HepG2 (cell line): Measurements from ENCODE around the gene STK36. TPM values are rescaled to one million over a fixed set of nuclear protein-coding genes. Genes with fewer than 3 reads are reported as not detected.

ENCODE experiments used
- ATAD3A ChIP-seq: sonication (generic); formaldehyde crosslinking; IDR thresholded peaks from 2 replicates; pipeline ENCODE4 v1.4.0; 2020; ENCODE audit warnings: missing genetic modification reagents
- HMG20A ChIP-seq: IDR thresholded peaks from 2 replicates; pipeline ENCODE4 v1.6.1; 2016; ENCODE audit warnings: borderline replicate concordance
- HNF4A ChIP-seq: sonication (generic); formaldehyde crosslinking; IDR thresholded peaks from 2 replicates; pipeline ENCODE4 v1.4.0; 2020; ENCODE audit warnings: missing genetic modification reagents
- HOXA3 ChIP-seq: sonication (generic); formaldehyde crosslinking; IDR thresholded peaks from 2 replicates; pipeline ENCODE4 v1.5.0; 2020; ENCODE audit warnings: missing genetic modification reagents
- JUN ChIP-seq: sonication (generic); formaldehyde crosslinking; IDR thresholded peaks from 2 replicates; pipeline ENCODE4 v1.4.0; 2020; ENCODE audit warnings: mild to moderate bottlenecking, missing genetic modification reagents
- POLR2A ChIP-seq, 2 experiments: IDR thresholded peaks; 2 replicates each; pipeline ENCODE4 v1.6.1; 2011; ENCODE audit warnings: low read depth in 2 of 2, low read length in 2 of 2, mild to moderate bottlenecking in 1 of 2, moderate library complexity in 1 of 2; ENCODE audit not compliant: insufficient read depth in 1 of 2
- SMARCE1 ChIP-seq: fragments of 450-650 bp; IDR thresholded peaks from 2 replicates; pipeline ENCODE4 v1.6.1; 2017; ENCODE audit warnings: borderline replicate concordance
- TBL1XR1 ChIP-seq: fragments of 150-350 bp; IDR thresholded peaks from 2 replicates; pipeline ENCODE4 v1.6.1; 2014; ENCODE audit warnings: borderline replicate concordance, low read length; ENCODE audit not compliant: partially characterized antibody
- XBP1 ChIP-seq: sonication (generic); formaldehyde crosslinking; IDR thresholded peaks from 2 replicates; pipeline ENCODE4 v1.5.0; 2020; ENCODE audit warnings: missing genetic modification reagents
- ZBTB21 ChIP-seq: sonication (generic); formaldehyde crosslinking; IDR thresholded peaks from 2 replicates; pipeline ENCODE4 v1.4.0; 2020; ENCODE audit warnings: missing genetic modification reagents
- ZBTB7A ChIP-seq: sonication (generic); formaldehyde crosslinking; IDR thresholded peaks from 2 replicates; pipeline ENCODE4 v1.8.0; 2022; ENCODE audit warnings: mild to moderate bottlenecking, missing genetic modification reagents
- ZNF30 ChIP-seq: sonication (generic); formaldehyde crosslinking; IDR thresholded peaks from 2 replicates; pipeline ENCODE4 v1.5.0; 2020; ENCODE audit warnings: mild to moderate bottlenecking, missing genetic modification reagents
- ZNF350 ChIP-seq: sonication (generic); formaldehyde crosslinking; IDR thresholded peaks from 2 replicates; pipeline ENCODE4 v1.4.0; 2020; ENCODE audit warnings: mild to moderate bottlenecking, low read depth, missing genetic modification reagents, borderline replicate concordance
- ZNF569 ChIP-seq: sonication (generic); formaldehyde crosslinking; IDR thresholded peaks from 2 replicates; pipeline ENCODE4 v1.5.0; 2020; ENCODE audit warnings: mild to moderate bottlenecking, missing genetic modification reagents, moderate library complexity, borderline replicate concordance
- ZNF660 ChIP-seq: sonication (generic); formaldehyde crosslinking; IDR thresholded peaks from 2 replicates; pipeline ENCODE4 v1.5.1; 2020; ENCODE audit warnings: mild to moderate bottlenecking, low read depth, missing genetic modification reagents, borderline replicate concordance
- ZNF724P ChIP-seq: sonication (generic); formaldehyde crosslinking; IDR thresholded peaks from 2 replicates; pipeline ENCODE4 v1.8.0; 2022; ENCODE audit warnings: missing genetic modification reagents, borderline replicate concordance
- ZNF773 ChIP-seq: sonication (generic); formaldehyde crosslinking; IDR thresholded peaks from 2 replicates; pipeline ENCODE4 v1.4.0; 2020; ENCODE audit warnings: missing genetic modification reagents, borderline replicate concordance
- ZNF776 ChIP-seq: sonication (generic); formaldehyde crosslinking; IDR thresholded peaks from 2 replicates; pipeline ENCODE4 v1.4.0; 2020; ENCODE audit warnings: mild to moderate bottlenecking, missing genetic modification reagents
- polyA plus RNA-seq, 8 experiments: library from polyadenylated mRNA; depleted of rRNA in 3 of 8; stranded (reverse) in 7 of 8; unstranded in 1 of 8; fragments of >200 nt; fragmentation: Illumina TruSeq in 4 of 8; extraction: Trizol in 4 of 8; gene quantifications; 2 replicates each; pipeline versions ENCODE4 v1.2.1 to v1.2.3, GENCODE V29; 2011 to 2016; ENCODE audit warnings: low read depth in 4 of 8, missing spikeins in 1 of 8, mixed read lengths in 1 of 8; ENCODE audit not compliant: insufficient read depth in 1 of 8
- total RNA-seq, 5 experiments: library from RNA; depleted of rRNA; stranded (reverse); fragments of >200 nt; fragmentation: Illumina TruSeq; extraction: Trizol; gene quantifications; 2 replicates each; pipeline ENCODE4 v1.2.3, GENCODE V29; 2016; ENCODE audit warnings: low read depth in 1 of 5
- TF ChIP-seq, protein P1 (sequence below): sonication (generic); formaldehyde crosslinking; IDR thresholded peaks from 2 replicates; pipeline ENCODE4 v1.8.1; 2023; ENCODE audit warnings: mild to moderate bottlenecking, missing genetic modification reagents
- TF ChIP-seq, protein P2 (sequence below): sonication (generic); formaldehyde crosslinking; IDR thresholded peaks from 2 replicates; pipeline ENCODE4 v1.4.0; 2020; ENCODE audit warnings: missing genetic modification reagents
- TF ChIP-seq, protein P3 (sequence below): sonication (generic); formaldehyde crosslinking; IDR thresholded peaks from 2 replicates; pipeline ENCODE4 v1.5.1; 2020; ENCODE audit warnings: missing genetic modification reagents, mild to moderate bottlenecking, borderline replicate concordance

STK36 gene
- total and polyA plus RNA-seq, 2 of the 13 experiments (the other 11 are each of a cell fraction or from before 2014, with no cell fraction given): 45.9 to 83.5 TPM

DNA sequence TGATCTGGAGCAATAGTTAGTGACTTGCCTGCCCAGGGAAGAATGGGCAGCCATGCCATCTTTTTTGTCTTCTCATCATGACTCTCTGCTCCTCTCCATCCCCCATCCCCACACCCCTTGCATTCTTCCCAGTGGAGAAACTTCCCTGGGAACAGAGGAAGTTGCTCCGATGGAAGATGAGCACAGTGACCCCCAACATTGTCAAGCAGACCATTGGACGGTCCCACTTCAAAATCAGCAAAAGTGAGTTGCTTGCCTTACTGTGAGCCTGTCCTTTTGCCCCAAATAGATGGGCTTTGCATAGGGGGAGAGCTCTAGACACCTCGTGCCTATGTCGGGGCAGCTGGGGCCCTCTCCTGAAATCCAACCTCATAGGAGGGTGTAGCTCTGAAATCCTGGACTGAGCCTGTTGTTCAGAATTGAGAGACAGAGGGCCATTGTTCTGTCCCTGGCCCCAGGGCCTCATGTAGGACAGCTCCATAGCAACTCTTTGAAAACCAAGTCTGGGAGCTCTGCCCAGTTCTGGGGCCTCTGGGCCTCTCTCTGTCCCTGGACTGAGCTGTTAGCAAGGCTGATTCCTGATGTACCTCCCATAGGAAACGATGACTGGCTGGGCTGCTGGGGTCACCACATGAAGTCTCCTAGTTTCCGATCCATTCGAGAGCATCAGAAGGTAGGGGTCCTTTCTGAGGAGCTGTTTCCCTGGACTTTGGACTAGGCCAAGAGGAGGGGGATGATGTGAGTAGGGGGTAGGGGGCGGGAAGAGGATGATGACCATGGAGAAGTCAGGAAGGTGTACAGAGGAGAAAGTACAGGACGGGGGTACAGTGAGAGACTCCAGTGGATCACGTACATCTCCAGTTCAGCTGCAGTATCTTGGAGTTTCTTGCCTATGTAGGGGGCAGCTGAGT lies 73.9 kb downstream of the STK36 start (continued):
- TF ChIP-seq ZNF569 (CRISPR knock-in tag) (no peak), TBL1XR1 (peak; percentile 26), SMARCE1 (no peak), ZNF350 (CRISPR knock-in tag) (peak; percentile 69; the same call in 1 of the 2 replicates), ZNF776 (CRISPR knock-in tag) (no peak), ZNF660 (CRISPR knock-in tag) (no peak), HNF4A (CRISPR knock-in tag) (peak; percentile 68), XBP1 (CRISPR knock-in tag) (no peak), ZNF773 (CRISPR knock-in tag) (no peak), ZBTB7A (peak; percentile 17; the same call in 1 of the 2 replicates), ZNF30 (CRISPR knock-in tag) (no peak), HOXA3 (CRISPR knock-in tag) (peak; percentile 37; the same call in 1 of the 2 replicates), HMG20A (CRISPR knock-in tag) (no peak; the same call in 1 of the 2 replicates), ATAD3A (CRISPR knock-in tag) (no peak), ZNF724P (CRISPR knock-in tag) (no peak), POLR2A (IDR thresholded peaks at IDR 0.05; ENCODE audit: insufficient read depth in 1 of 2, low read depth in 2 of 2, low read length in 2 of 2) (peak in 1 of 2 experiments; percentile 47; a peak in 2 of 4 replicates), JUN (CRISPR knock-in tag) (peak; percentile 25; the same call in 1 of the 2 replicates), ZBTB21 (CRISPR knock-in tag) (no peak)
- TF ChIP-seq, protein P1, sequence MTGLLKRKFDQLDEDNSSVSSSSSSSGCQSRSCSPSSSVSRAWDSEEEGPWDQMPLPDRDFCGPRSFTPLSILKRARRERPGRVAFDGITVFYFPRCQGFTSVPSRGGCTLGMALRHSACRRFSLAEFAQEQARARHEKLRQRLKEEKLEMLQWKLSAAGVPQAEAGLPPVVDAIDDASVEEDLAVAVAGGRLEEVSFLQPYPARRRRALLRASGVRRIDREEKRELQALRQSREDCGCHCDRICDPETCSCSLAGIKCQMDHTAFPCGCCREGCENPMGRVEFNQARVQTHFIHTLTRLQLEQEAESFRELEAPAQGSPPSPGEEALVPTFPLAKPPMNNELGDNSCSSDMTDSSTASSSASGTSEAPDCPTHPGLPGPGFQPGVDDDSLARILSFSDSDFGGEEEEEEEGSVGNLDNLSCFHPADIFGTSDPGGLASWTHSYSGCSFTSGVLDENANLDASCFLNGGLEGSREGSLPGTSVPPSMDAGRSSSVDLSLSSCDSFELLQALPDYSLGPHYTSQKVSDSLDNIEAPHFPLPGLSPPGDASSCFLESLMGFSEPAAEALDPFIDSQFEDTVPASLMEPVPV: no peak
- TF ChIP-seq, protein P2, sequence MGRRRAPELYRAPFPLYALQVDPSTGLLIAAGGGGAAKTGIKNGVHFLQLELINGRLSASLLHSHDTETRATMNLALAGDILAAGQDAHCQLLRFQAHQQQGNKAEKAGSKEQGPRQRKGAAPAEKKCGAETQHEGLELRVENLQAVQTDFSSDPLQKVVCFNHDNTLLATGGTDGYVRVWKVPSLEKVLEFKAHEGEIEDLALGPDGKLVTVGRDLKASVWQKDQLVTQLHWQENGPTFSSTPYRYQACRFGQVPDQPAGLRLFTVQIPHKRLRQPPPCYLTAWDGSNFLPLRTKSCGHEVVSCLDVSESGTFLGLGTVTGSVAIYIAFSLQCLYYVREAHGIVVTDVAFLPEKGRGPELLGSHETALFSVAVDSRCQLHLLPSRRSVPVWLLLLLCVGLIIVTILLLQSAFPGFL: no peak; the same call in 1 of the 2 replicates
- TF ChIP-seq, protein P3, sequence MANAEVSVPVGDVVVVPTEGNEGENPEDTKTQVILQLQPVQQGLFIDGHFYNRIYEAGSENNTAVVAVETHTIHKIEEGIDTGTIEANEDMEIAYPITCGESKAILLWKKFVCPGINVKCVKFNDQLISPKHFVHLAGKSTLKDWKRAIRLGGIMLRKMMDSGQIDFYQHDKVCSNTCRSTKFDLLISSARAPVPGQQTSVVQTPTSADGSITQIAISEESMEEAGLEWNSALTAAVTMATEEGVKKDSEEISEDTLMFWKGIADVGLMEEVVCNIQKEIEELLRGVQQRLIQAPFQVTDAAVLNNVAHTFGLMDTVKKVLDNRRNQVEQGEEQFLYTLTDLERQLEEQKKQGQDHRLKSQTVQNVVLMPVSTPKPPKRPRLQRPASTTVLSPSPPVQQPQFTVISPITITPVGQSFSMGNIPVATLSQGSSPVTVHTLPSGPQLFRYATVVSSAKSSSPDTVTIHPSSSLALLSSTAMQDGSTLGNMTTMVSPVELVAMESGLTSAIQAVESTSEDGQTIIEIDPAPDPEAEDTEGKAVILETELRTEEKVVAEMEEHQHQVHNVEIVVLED (CRISPR knock-in tag): peak; percentile 50
